Stimulated activated CD4-positive, alpha-beta T cell treated with anti-CD3 and anti-CD28 coated beads, Interleukin-12 subunit alpha, Interleukin-12 subunit beta, amount 100 ng/mL, for 4 hours (primary cell): ENCODE measurements around the gene RYR1.
"Not testable (repeated sequence)": the region's sequence is repeated elsewhere in the genome, so short reads cannot be mapped to it uniquely, and the experiment has no call there.

Experiments used
- DNase-seq: peaks from one replicate; pipeline ENCODE4 v3.0.0-alpha.2; 2020

RYR1 gene

DNA sequence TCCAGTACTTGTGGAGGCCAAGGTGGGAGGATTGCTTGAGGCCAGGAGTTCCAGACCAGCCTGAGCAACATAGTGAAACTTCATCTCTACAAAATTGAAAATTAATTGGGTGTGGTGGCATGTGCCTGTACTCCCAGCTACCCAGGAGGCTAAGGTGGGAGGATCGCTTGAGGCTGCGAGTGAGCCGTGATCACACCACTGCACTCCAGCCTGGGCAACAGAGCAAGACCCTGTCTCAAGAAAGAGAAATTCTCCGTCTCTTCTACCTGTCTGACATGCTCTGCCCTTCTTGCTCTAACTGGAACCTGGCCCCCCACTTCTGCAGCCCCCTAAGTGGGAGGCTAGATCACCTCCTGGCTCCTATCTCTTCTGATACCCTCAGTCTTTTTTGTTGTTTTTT lies 192.9 kb downstream of the RYR1 start:
- DNase-seq: no peak

DNA sequence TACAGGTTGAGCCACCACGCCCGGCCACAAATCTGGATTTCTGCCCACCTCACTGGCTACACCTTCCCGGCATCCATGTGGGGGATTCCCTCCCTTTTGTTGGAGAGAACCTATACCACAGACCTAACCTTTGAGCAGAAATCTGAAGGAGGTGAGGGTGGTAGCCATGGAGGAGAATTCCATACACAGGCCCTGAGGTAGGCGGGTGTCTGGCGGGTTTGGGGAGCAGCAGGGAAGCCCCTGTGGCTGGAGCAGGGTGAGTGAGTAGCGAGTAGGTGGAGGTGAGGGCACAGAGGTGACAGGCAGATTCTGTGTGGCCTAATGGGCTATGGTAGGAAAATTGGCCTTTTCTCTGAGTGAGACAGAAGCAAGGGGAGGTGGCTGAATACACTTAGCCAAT lies 196.1 kb downstream of the RYR1 start:
- DNase-seq: no peak

GRCh38 chr19:38631301-38631700 lies 197.8 kb downstream of the RYR1 start:
- not testable (repeated sequence) for DNase-seq

GRCh38 chr19:38631811-38632475 lies 198.5 kb downstream of the RYR1 start:
- not testable (repeated sequence) for DNase-seq

- DNase-seq: no peak
Measured at GRCh38 chr19:38632476-38633213, 199.2 kb downstream of the RYR1 start.

GRCh38 chr19:38634757-38635482 lies 201.4 kb downstream of the RYR1 start:
- DNase-seq: peak; percentile 70

GRCh38 chr19:38635483-38636399 lies 202.2 kb downstream of the RYR1 start:
- DNase-seq: no peak
